ENCODE measurements around the gene RPS6KA1.

DNA sequence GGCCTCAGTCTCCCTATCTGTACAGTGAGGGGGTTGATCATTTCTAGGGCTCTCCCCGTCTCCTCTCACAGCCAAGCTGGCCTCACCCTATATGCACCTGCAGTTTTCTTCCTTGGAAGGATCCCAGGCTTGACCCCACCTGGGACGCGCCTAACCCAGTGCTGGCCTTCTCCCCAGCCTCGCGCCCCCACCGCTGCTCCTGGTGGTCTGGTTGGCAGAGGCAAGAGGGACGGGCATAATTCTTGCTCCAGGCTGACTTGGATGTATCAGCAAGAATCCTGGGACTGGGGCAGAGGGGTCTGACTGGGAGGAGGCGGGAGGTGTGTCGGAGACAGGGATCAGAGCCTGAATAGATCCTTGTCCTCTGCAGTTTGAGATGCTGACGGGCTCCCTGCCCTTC, 25.2 kb downstream of the RPS6KA1 start:
- no peak for TF ChIP-seq SIN3A (IDR thresholded peaks at IDR 0.05; ENCODE audit: borderline replicate concordance, insufficient read depth, low read length)
- TF ChIP-seq TAF1 (IDR thresholded peaks at IDR 0.05; ENCODE audit: borderline replicate concordance, insufficient read depth, low read length): no peak
- TF ChIP-seq POLR2AphosphoS5 (IDR thresholded peaks at IDR 0.05; ENCODE audit: low read depth, low read length): no peak
- TF ChIP-seq, protein P1, sequence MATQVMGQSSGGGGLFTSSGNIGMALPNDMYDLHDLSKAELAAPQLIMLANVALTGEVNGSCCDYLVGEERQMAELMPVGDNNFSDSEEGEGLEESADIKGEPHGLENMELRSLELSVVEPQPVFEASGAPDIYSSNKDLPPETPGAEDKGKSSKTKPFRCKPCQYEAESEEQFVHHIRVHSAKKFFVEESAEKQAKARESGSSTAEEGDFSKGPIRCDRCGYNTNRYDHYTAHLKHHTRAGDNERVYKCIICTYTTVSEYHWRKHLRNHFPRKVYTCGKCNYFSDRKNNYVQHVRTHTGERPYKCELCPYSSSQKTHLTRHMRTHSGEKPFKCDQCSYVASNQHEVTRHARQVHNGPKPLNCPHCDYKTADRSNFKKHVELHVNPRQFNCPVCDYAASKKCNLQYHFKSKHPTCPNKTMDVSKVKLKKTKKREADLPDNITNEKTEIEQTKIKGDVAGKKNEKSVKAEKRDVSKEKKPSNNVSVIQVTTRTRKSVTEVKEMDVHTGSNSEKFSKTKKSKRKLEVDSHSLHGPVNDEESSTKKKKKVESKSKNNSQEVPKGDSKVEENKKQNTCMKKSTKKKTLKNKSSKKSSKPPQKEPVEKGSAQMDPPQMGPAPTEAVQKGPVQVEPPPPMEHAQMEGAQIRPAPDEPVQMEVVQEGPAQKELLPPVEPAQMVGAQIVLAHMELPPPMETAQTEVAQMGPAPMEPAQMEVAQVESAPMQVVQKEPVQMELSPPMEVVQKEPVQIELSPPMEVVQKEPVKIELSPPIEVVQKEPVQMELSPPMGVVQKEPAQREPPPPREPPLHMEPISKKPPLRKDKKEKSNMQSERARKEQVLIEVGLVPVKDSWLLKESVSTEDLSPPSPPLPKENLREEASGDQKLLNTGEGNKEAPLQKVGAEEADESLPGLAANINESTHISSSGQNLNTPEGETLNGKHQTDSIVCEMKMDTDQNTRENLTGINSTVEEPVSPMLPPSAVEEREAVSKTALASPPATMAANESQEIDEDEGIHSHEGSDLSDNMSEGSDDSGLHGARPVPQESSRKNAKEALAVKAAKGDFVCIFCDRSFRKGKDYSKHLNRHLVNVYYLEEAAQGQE (IDR thresholded peaks at IDR 0.05; ENCODE audit: insufficient read depth in 1 of 2, low read depth in 2 of 2, low read length in 2 of 2): no peak
- no peak for TF ChIP-seq FOXP2 (optimal IDR thresholded peaks at IDR 0.05; ENCODE audit: borderline replicate concordance, extremely low read depth, extremely low read length, insufficient read depth)
